DND-41 (cell line): Measurements from ENCODE around the gene PARPBP.

ENCODE experiments used
- ATAC-seq: fragments of 200-7000 bp; cut with Tn5 transposase; 3 replicates; pipeline ENCODE4 v1.9.1; 2021; ENCODE audit warnings: low read depth; ENCODE audit not compliant: insufficient read depth
- DNase-seq: peaks from one replicate; pipeline ENCODE4 v3.0.0-alpha.2; 2020
- H2AFZ ChIP-seq: 2 replicates; pipeline ENCODE4 v1.6.0; 2012; ENCODE audit warnings: low read depth, low read length
- H3K27ac ChIP-seq: 2 replicates; pipeline ENCODE4 v1.5.1; 2012; ENCODE audit warnings: low read length, inconsistent platforms
- H3K27me3 ChIP-seq: fragments of 200-600 bp; sonication (generic); 2 replicates; pipeline ENCODE4 v1.6.0; 2012; ENCODE audit warnings: low read length, mild to moderate bottlenecking, inconsistent platforms; ENCODE audit not compliant: insufficient read depth, poor library complexity
- H3K36me3 ChIP-seq: 2 replicates; pipeline ENCODE4 v1.5.1; 2012; ENCODE audit warnings: low read length, inconsistent platforms; ENCODE audit not compliant: insufficient read depth
- H3K4me1 ChIP-seq: 2 replicates; pipeline ENCODE4 v1.5.1; 2012; ENCODE audit warnings: mild to moderate bottlenecking, low read length; ENCODE audit not compliant: insufficient read depth
- H3K4me2 ChIP-seq: 2 replicates; pipeline ENCODE4 v1.6.0; 2012; ENCODE audit warnings: mild to moderate bottlenecking, moderate library complexity, low read length, inconsistent platforms; ENCODE audit not compliant: insufficient read depth
- H3K4me3 ChIP-seq, 2 experiments: fragments of 200-600 bp in 1 of 2; shearing (Covaris generic) in 1 of 2; 2 replicates each; pipeline ENCODE4 v1.5.1; 2012 to 2016; ENCODE audit warnings: inconsistent platforms in 2 of 2, low read length in 2 of 2, mild to moderate bottlenecking in 2 of 2, low read depth in 1 of 2, moderate library complexity in 1 of 2
- H3K79me2 ChIP-seq: 2 replicates; pipeline ENCODE4 v1.6.0; 2012; ENCODE audit warnings: low read length, inconsistent platforms; ENCODE audit not compliant: insufficient read depth
- H3K9ac ChIP-seq: 2 replicates; pipeline ENCODE4 v1.6.0; 2012; ENCODE audit warnings: low read depth, mild to moderate bottlenecking, inconsistent platforms, low read length, moderate library complexity
- H3K9me3 ChIP-seq: 2 replicates; pipeline ENCODE4 v1.5.1; 2012; ENCODE audit warnings: low read length, moderate library complexity, mild to moderate bottlenecking, inconsistent platforms; ENCODE audit not compliant: insufficient read depth, severe bottlenecking
- H4K20me1 ChIP-seq: 2 replicates; pipeline ENCODE4 v1.6.0; 2012; ENCODE audit warnings: low read length; ENCODE audit not compliant: insufficient read depth
- EZH2 ChIP-seq: IDR thresholded peaks from 3 replicates; pipeline ENCODE4 v1.6.1; 2012; ENCODE audit warnings: borderline replicate concordance, low read depth, mild to moderate bottlenecking, moderate library complexity, low read length, inconsistent platforms; ENCODE audit not compliant: severe bottlenecking
- TF ChIP-seq, protein P1 (sequence below): IDR thresholded peaks from 2 replicates; pipeline ENCODE4 v1.5.1; 2012; ENCODE audit warnings: borderline replicate concordance, low read length, moderate library complexity, mild to moderate bottlenecking; ENCODE audit not compliant: poor library complexity, severe bottlenecking; ENCODE audit errors: extremely low read depth

Gene PARPBP

DNA sequence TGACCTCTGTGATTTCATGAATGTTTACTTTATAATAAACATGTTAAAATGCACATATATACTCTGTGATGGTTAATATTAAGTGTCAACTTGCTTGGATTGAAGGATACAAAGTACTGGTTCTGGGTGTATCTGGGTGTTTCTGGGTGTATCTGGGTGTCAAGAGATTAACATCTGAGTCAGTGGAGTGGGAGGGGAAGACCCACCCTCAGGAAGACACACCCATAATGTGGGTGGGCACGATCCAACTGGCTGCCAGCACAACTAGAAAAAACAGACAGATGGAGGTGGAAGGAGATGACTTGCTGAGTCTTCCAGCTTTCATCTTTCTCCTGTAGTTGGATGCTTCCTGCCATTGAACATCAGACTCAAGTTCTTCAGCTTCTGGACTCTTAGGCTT, 12.0 kb upstream of the PARPBP start:
- DNase-seq (no peak), ATAC-seq (no peak)
- H3K4me2 ChIP-seq, result no peak overlapping the region
- H2AFZ ChIP-seq, result no peak overlapping the region
- no peaks in the 10 kb centered on the region for H3K4me1 ChIP-seq
- no peak overlapping the region for H3K4me3 ChIP-seq
- peaks cover 19% of the 10 kb centered on the region for H3K9me3 ChIP-seq
- H3K79me2 ChIP-seq, result peaks cover 5% of the 10 kb centered on the region; the same call in 1 of the 2 replicates
- no peaks in the 10 kb centered on the region for H3K27me3 ChIP-seq
- H3K9ac ChIP-seq, result no peak overlapping the region
- H3K27ac ChIP-seq, result no peak overlapping the region
- no peaks in the 10 kb centered on the region for H4K20me1 ChIP-seq
- no peak for TF ChIP-seq EZH2
- TF ChIP-seq, protein P1, sequence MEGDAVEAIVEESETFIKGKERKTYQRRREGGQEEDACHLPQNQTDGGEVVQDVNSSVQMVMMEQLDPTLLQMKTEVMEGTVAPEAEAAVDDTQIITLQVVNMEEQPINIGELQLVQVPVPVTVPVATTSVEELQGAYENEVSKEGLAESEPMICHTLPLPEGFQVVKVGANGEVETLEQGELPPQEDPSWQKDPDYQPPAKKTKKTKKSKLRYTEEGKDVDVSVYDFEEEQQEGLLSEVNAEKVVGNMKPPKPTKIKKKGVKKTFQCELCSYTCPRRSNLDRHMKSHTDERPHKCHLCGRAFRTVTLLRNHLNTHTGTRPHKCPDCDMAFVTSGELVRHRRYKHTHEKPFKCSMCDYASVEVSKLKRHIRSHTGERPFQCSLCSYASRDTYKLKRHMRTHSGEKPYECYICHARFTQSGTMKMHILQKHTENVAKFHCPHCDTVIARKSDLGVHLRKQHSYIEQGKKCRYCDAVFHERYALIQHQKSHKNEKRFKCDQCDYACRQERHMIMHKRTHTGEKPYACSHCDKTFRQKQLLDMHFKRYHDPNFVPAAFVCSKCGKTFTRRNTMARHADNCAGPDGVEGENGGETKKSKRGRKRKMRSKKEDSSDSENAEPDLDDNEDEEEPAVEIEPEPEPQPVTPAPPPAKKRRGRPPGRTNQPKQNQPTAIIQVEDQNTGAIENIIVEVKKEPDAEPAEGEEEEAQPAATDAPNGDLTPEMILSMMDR, result no peak
- H3K36me3 ChIP-seq, result peaks cover 83% of the 10 kb centered on the region

DNA sequence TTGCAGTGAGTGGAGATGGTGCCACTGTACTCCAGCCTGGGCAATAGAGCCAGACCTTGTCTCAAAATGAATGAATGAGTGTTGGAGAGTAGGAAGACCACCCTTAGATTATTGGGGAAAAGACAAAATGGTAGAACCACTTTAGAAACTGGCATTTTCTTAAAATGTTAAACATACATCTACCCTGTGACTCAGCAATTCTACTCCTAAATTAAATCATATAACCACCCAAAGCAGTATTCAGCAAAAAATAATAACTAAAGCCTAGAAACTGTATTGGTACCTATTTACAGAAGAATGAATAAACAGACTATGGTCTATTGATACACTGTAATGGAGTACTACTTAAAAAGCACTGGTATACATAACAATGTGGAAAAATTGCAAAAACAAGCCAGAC, 9.2 kb upstream of the PARPBP start:
- Histone ChIP-seq H3K36me3 (peaks cover 76% of the 10 kb centered on the region), H3K27me3 (no peaks in the 10 kb centered on the region), H3K9me3 (peaks cover 16% of the 10 kb centered on the region), H2AFZ (no peak overlapping the region), H3K4me3 (no peak overlapping the region), H3K4me1 (no peaks in the 10 kb centered on the region), H3K79me2 (0 out of 2 replicates have a peak, but pooled peaks cover 5% of the 10 kb centered on the region), H3K27ac (no peak overlapping the region), H3K9ac (no peak overlapping the region), H4K20me1 (no peaks in the 10 kb centered on the region), H3K4me2 (no peak overlapping the region)
- DNase-seq (no peak), ATAC-seq (no peak)
- TF ChIP-seq EZH2, result no peak
- TF ChIP-seq, protein P1, result no peak

DNA sequence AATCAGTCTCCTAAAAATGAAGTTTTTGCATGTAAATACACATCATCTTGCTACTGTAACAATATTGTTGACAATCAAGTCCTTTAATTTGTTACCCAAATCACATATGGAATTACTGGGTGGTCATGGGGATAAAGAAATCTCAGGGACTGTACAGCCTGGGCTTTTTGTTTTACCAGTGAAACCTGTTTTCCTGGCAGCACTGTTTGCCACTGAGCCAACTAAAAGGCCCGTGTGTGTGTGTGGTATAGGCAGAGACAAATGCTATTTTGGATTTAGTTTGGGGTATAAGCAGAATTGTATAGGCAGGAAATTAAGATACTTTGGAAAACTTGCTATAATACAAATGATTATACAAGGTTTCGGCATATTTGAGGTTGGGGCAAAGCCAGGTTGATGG, 5.8 kb upstream of the PARPBP start:
- H3K27ac ChIP-seq, result no peak overlapping the region
- no peaks in the 10 kb centered on the region for H4K20me1 ChIP-seq
- TF ChIP-seq, protein P1, result no peak
- no peak for TF ChIP-seq EZH2
- no peak overlapping the region for H3K4me3 ChIP-seq
- peaks cover 11% of the 10 kb centered on the region for H3K4me1 ChIP-seq
- peaks cover 65% of the 10 kb centered on the region for H3K36me3 ChIP-seq
- no peak overlapping the region for H3K4me2 ChIP-seq
- H3K9ac ChIP-seq, result no peak overlapping the region
- H2AFZ ChIP-seq, result no peak overlapping the region
- peaks cover 11% of the 10 kb centered on the region for H3K79me2 ChIP-seq
- DNase-seq (no peak), ATAC-seq (no peak)
- H3K9me3 ChIP-seq, result no peaks in the 10 kb centered on the region
- no peaks in the 10 kb centered on the region for H3K27me3 ChIP-seq

DNA sequence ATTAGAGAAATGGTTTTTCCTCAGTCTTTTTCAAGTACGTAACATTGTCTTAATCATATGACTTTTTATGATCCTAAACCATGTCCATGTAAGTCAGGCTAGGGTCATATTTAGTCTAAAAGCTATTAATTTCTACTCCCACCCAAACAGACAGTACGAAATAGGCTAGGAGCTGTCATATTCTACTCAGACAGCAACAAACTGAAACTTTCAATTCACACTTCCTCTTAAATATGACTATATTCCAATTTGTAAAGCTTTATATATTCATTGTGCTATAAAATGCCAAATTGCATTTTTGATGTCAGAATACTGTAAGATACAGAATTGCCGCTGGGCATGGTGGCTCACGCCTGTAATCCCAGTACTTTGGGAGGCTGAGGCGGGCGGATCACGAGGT, 3.6 kb upstream of the PARPBP start:
- TF ChIP-seq, protein P1, result no peak
- TF ChIP-seq EZH2, result no peak
- Histone ChIP-seq H3K79me2 (peaks cover 33% of the 10 kb centered on the region), H3K9me3 (no peaks in the 10 kb centered on the region), H3K4me3 (no peak overlapping the region), H3K4me2 (no peak overlapping the region), H3K27me3 (no peaks in the 10 kb centered on the region), H3K9ac (no peak overlapping the region), H3K36me3 (peaks cover 45% of the 10 kb centered on the region), H3K4me1 (peaks cover 21% of the 10 kb centered on the region), H4K20me1 (no peaks in the 10 kb centered on the region), H2AFZ (no peak overlapping the region), H3K27ac (no peak overlapping the region)
- DNase-seq, result no peak
- no peak for ATAC-seq
